NCI-H1694 treated with DMSO at 0.1 percent for 48 hours (cell line): ENCODE results near the gene STXBP6.
"Not testable (repeated sequence)": the region's sequence is repeated elsewhere in the genome, so short reads cannot be mapped to it uniquely, and the experiment has no call there.

ENCODE experiments used
- DNase-seq: peaks from one replicate; lab custom pipeline; 2025; lab: John Stamatoyannopoulos, UW

Gene STXBP6

DNA sequence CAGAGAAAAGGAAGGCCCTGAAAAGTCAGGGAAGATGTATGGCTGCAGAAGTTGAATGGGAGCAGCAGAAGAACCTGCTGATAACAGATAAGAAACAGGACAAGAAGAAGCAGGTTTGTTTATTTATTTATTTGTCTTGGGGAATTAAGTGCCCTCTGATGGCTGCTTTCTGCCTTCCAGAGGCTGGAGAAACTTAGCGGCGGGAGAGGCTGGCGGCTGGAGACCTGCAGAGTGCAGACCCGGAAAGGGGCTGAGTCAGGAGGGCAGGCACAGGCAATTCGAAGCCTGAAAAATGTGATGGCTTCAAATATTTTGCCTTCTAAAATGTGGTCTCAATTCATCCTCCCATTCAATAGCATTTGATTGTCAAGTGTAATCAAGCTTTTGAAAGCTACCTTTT lies 247.7 kb downstream of the STXBP6 start:
- DNase-seq: no peak

DNA sequence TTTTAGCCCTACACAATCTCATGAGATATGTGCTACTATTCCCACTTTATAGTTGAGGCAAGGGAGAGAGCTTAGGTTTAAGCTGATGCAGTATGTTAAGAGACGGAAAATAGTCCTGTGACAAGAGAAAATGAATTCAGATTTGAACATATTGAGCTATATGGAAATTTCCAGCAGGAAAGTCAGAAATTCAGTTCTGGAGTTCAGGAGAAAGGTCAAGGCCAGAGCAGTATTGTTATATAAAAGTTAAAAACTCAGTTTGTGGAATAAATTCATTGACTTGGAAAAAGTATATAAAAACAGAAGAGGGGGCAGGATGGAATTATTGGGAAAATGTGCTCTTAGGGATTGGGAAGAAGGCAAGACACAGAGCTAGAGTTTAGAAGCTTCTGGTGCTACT lies 248.9 kb downstream of the STXBP6 start:
- no peak for DNase-seq

DNA sequence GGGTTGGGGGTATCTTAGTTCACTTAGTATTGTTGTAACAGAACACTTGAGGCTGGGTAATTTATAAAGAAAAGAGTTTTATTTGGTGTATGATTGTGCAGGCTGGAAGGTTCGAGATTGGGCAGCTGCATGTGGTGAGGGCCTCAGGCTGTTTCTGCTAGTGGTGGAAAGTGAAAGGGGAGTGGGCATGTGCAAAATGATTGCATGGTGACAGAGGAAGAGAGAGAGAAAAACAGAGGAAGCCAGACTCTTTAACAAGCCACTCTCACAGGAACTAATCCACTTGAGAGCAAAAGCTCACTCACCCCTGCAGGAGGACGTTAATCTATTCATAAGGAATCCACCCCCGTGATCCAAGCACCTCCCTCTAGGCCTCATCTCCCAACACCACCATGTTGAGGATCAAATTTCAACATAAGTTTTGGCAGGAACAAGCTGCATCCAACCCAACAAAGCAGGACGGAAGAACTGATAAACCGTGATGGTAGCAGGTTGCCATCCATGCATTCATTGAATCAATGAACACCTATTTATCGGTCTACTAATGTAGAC lies 251.0 kb downstream of the STXBP6 start:
- DNase-seq: no peak

DNA sequence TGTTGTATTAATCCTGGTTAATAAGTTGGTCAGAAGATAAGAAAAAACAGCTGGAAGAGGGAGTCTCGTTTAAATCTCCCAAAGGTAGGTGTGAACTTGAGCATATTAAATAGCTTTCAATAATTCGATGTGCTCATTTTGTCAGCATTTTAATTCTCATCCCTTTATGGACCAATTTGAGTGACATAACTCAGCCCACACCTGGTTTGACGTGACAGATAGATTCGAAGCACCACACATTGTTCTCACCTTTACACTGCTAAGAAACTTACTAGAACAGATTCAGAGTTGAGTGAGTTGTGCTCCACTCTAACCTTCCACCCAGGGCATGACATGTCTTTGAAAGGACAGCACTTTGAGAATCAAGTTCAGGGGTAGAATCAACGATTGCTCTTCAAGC lies 254.5 kb downstream of the STXBP6 start:
- DNase-seq: no peak

DNA sequence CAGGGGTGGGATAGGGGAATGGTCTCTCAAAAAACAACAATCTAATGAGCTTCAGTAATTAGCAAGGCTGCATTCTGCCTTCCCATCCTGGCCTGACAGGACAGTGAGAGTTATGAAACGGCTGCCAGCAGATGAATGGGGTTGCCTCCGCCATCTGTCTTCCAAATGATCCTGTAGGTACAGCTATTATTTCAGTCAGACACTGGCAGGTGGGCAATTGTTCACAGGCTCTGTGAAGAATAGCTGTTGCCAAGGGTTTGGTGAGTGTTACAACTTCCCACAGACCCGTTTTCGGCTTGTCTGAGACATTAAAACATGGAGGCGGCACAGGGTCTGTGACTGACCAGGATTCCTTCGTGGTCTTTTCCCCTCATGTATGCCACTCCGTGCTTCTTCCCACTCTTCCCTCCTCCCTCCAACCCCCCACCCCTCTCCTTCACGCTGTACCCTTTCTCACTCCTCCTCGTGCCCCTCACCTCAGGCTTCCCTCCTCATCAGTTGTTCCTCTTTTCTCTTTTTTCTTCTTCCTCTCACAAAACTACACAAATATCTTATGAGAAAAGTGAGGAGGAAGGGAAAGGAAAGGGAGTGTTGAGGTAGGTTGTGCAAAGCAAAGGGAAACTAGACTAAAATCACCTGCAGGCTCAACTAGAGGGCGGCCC lies 255.2 kb downstream of the STXBP6 start:
- DNase-seq: no peak

DNA sequence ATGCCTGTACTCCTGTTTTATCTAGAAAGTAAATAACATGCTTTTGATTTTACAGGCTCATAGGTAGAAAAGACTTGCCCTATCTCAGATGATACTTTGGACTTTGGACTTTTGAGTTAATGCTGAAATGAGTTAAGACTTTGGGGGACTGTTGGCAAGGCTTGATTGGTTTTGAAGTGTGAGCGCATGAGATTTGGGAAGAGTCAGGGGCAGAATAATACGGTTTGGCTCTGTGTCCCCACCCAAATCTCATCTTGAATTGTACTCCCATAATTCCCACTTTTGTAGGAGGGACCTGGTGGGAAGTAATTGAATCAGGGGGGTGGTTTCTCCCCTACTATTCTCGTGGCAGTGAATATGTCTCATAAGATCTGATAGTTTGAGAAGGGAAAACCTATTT lies 259.8 kb downstream of the STXBP6 start:
- no peak for DNase-seq

DNA sequence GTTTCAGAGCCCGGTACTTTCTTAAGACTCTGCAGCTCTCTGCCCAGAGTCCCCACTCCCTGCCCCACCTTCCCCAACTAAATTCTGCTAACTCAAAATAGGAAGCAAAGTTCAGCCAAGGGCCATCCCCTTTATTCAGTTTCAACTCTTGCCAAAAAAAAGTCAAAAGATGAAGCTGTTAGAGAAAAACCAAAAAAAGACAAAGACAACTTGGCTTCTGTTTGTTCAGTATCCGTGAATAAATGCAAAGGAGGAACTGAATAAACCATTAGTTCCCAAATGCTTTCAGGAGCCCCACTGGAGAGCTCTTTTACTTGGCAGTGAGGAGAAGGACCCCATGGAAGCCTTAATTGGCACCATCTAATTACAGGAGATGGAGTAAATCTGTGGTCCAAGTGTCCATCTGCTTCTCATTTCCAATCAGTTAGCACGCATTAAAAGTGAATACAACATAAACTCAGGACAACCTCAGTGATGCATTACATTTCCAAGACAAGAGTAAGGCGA lies 260.5 kb downstream of the STXBP6 start:
- no peak for DNase-seq

DNA sequence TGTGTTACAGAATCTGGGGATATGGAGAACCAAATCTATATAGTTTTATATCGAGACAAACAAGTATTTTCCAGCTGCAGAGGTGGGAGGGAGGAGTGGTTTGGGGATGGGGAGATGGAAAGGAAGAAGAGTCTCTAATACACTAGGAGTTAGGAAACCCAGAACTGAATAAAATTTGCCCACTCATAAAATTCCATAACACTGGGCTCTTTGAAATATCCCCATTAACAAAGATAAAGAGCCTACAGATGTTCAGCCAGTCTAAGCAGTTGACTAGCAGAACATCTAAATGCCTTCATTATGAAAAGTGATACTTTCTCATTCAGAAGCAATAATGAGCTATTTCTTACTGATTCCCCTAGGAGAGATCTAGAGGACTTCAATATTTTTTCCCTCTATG lies 264.2 kb downstream of the STXBP6 start:
- no peak for DNase-seq

DNA sequence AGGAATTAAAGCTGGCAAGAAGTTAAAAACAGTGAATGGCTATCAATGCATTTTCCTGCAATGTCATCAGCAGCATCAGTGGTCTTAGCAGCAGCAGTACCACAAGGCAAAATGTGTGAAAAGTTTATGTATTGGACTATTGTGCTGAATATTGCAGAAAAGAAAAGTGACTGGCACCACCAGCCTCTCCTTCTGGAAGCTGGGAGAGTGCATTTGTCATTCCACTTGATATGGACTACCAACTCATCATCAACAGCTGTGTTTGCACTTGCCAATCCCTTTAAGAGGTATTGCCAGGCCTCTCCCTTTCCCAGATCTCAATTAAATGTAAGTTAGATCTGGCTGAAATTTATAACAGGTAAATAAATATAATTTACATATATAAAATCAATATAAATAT lies 265.0 kb downstream of the STXBP6 start:
- DNase-seq: no peak

DNA sequence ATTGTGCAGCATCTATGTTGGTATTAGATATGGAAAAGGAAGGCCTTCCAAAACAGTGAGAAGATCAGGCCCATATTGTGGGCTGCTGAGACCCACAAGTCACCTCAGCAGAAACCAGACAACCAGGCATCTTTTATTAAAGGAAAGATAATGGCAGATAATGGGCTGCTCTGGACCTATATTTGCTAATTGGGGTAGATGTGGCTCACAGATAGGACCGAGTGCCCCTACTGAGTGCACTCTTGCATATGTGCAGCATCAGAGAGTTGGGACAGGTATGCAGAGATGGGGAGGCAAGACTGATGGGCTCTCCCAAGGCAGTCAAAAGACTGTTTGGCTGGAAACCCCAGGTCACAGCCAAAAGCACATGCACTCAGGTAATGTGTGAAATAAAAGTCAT lies 266.2 kb downstream of the STXBP6 start:
- no peak for DNase-seq

DNA sequence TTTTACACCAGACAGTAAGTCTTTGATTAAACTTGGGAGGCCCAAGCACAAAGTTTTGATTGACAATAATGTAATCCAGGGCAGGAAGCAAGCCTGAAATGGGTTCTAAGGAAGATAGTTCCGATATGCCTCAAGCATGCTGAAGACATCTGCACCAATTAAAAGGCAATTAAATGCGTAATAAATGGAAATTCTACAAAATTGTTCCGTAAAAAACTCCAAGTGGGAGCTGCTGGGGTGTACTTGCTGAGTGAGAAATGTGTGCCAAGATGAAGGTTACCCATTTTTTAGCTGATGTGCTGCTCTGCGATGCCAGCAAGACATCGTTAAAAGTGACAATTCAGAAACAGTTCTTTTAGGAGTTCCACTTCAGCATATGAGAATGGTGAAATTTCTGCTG lies 269.7 kb downstream of the STXBP6 start:
- DNase-seq: no peak

DNA sequence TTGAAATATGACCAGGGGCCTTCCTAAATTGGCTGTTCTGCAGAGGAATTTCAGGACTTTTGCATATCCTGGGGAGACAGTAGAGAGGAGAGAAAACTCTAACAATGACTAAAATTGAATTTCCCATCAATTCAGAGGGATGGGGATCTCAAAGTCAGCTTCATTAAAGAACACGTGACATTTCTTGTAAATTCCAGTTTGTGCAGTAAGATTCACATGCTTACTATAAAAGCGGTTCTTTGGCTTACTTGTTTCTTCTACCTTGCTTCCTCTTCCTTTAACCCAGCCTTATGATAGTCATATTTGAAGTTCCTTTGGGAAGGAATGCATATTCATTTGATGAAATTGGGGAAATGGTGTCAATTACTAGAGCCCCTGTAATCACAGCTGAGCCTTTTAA lies 272.3 kb downstream of the STXBP6 start:
- DNase-seq: no peak

DNA sequence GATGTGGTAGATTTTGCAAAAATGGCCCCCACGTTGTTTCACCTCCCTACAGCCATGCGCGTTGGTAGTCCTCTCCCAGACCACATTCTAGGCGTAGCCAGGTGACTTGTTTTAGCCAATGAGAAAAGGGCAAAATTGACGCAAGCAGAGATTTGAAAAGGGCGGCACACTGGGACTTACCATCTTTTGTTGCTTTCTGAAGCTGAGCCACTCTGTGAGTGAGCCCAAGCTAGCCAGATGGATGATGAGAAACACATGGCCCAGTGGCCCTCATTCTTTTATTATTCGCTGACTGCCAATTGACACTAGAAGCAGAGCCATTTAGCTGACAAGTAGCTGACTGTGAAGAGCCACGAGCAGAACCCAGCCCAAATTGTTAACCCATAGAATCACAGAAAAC lies 274.0 kb downstream of the STXBP6 start:
- DNase-seq: no peak

DNA sequence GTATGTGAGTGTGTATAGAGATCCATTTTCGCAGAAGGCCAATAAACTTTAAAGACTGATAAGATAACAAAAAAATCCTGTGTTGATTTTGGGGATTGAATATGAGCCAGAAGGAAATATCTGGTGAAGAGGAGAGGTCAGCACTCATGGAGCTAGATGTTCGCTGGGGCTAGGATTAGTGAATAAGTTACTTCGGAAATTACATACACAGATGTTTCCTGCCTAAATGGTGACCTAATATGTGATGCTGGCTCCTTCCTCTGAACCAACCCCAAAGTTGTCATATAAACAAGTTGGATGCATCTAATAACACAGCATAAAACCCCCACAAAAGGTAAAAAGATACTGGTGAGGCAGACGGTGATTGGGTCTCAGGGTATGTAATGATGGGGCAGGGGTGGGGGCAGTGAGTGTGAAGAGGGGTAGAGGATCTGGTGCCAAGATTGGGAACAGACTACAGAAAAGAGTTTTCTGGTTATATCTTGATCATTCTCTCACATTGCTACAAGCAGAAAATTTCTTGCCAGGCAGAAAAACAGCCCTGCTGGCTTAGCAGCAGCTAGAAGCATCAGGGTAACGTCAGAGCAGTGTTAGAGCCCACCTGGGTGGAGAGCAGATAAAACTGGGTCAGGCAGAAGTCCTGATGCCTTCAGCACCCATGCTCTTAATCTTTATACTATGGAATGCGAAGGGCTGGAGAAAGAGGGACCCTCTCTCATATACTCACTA lies 275.6 kb downstream of the STXBP6 start:
- no peak for DNase-seq

DNA sequence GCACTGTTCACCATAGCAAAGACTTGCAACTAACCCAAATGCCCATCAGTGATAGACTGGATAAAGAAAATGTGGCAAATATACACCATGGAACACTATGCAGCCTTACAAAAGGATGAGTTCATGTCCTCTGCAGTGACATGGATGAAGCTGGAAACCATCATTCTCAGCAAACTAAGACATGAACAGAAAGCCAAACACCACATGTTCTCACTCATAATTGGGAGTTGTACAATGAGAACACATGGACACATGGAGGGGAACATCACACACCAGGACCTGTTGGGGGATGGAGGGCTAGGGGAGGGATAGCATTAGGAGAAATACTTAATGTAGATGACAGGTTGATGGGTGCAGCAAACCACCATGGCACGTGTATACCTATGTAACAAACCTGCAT lies 276.4 kb downstream of the STXBP6 start:
- not testable (repeated sequence) for DNase-seq

DNA sequence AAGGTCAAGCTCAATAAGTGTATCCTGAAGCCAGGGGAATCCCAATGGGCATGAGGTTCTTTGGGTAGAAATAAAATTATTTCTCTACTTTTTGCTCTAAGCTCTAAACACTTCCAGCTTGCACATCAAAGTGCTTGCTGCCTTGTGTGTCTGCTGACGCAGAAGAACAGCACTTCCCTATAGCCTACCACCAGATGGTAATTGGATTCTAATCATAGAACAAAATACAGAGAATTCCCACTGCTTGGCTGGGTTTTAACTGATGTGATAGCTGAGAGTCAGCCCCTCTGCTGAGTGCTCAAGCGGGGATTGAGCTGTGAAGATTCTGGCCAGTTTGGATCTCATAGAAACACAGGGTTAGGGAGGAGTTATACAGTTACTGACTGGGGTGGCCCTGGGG lies 283.5 kb downstream of the STXBP6 start:
- DNase-seq: no peak

DNA sequence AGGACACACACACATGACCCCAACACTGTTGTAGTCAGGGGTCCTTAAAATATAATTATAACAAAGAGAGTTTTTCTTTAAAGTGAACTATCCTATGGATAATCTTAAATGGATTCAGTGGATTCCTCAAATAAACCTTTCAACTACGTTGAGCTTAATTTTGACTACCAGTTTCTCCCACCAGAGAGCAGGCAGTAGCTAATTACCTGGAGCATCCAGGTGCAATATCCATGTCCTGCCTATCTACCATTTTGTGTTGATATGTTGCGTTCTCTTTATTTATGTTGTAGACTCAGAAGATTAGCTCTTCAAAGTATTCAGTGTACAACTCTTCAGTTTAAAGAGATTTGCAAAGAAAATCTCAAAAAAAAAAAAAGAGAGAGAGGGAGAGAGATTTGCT lies 288.8 kb downstream of the STXBP6 start:
- DNase-seq: no peak
